HepG2 (cell line): ENCODE results near the gene KIF6. TPM values are rescaled to one million over a fixed set of nuclear protein-coding genes. Genes with fewer than 3 reads are reported as not detected.

Experiments
- AFF4 ChIP-seq: sonication (generic); formaldehyde crosslinking; IDR thresholded peaks from 2 replicates; pipeline ENCODE4 v1.4.0; 2020; ENCODE audit warnings: missing genetic modification reagents
- ARID5B ChIP-seq: IDR thresholded peaks from 2 replicates; pipeline ENCODE4 v1.4.0; 2020; ENCODE audit warnings: mild to moderate bottlenecking, missing genetic modification reagents
- CHD4 ChIP-seq: fragments of 200-600 bp; sonication (generic); IDR thresholded peaks from 2 replicates; pipeline ENCODE4 v1.7.0; 2017; ENCODE audit warnings: mild to moderate bottlenecking, low read length, borderline replicate concordance
- E2F1 ChIP-seq: sonication (generic); formaldehyde crosslinking; IDR thresholded peaks from 2 replicates; pipeline ENCODE4 v1.5.0; 2020; ENCODE audit warnings: missing genetic modification reagents
- FOXP1 ChIP-seq, 2 experiments: fragments of 450-650 bp in 1 of 2; IDR thresholded peaks; 2 replicates each; pipeline ENCODE4 v1.6.1; 2017 to 2018; ENCODE audit warnings: antibody characterized with exemption in 1 of 2
- GATA4 ChIP-seq: sonication (generic); IDR thresholded peaks from 2 replicates; pipeline ENCODE4 v1.6.1; 2016; ENCODE audit warnings: antibody characterized with exemption, low read depth, borderline replicate concordance
- HOXA7 ChIP-seq: sonication (generic); formaldehyde crosslinking; IDR thresholded peaks from 2 replicates; pipeline ENCODE4 v1.8.1; 2022; ENCODE audit warnings: mild to moderate bottlenecking, missing genetic modification reagents, moderate library complexity
- NKX3-1 ChIP-seq: sonication (generic); formaldehyde crosslinking; IDR thresholded peaks from 2 replicates; pipeline ENCODE4 v1.5.0; 2020; ENCODE audit warnings: missing genetic modification reagents
- PLRG1 ChIP-seq: fragments of 450-650 bp; conservative IDR thresholded peaks from 2 replicates; pipeline ENCODE4 v1.6.1; 2016
- REPIN1 ChIP-seq: sonication (generic); formaldehyde crosslinking; IDR thresholded peaks from 2 replicates; pipeline ENCODE4 v1.8.0; 2022; ENCODE audit warnings: missing genetic modification reagents, low read depth, mild to moderate bottlenecking, borderline replicate concordance
- SMYD3 ChIP-seq: sonication (generic); formaldehyde crosslinking; IDR thresholded peaks from 2 replicates; pipeline ENCODE4 v1.8.1; 2023; ENCODE audit warnings: mild to moderate bottlenecking, missing genetic modification reagents
- THAP9 ChIP-seq: sonication (generic); formaldehyde crosslinking; IDR thresholded peaks from 2 replicates; pipeline ENCODE4; 2020; ENCODE audit warnings: missing genetic modification reagents, mild to moderate bottlenecking, borderline replicate concordance
- WIZ ChIP-seq: sonication (generic); formaldehyde crosslinking; IDR thresholded peaks from 2 replicates; pipeline ENCODE4 v1.5.1; 2020; ENCODE audit warnings: mild to moderate bottlenecking, missing genetic modification reagents
- ZFP37 ChIP-seq: sonication (generic); formaldehyde crosslinking; IDR thresholded peaks from 2 replicates; pipeline ENCODE4 v1.4.0; 2020; ENCODE audit warnings: missing genetic modification reagents, borderline replicate concordance
- ZNF329 ChIP-seq: sonication (generic); formaldehyde crosslinking; IDR thresholded peaks from 2 replicates; pipeline ENCODE4 v1.9.0; 2021; ENCODE audit warnings: low read depth, mild to moderate bottlenecking, missing genetic modification reagents
- ZNF577 ChIP-seq: sonication (generic); formaldehyde crosslinking; IDR thresholded peaks from 2 replicates; pipeline ENCODE4 v1.4.0; 2020; ENCODE audit warnings: mild to moderate bottlenecking, low read depth, missing genetic modification reagents, borderline replicate concordance
- ZNF674 ChIP-seq: sonication (generic); formaldehyde crosslinking; IDR thresholded peaks from 2 replicates; pipeline ENCODE4 v1.5.0; 2020; ENCODE audit warnings: low read depth, mild to moderate bottlenecking, missing genetic modification reagents
- polyA plus RNA-seq, 8 experiments: library from polyadenylated mRNA; depleted of rRNA in 3 of 8; stranded (reverse) in 7 of 8; unstranded in 1 of 8; fragments of >200 nt; fragmentation: Illumina TruSeq in 4 of 8; extraction: Trizol in 4 of 8; gene quantifications; 2 replicates each; pipeline versions ENCODE4 v1.2.1 to v1.2.3, GENCODE V29; 2011 to 2016; ENCODE audit warnings: low read depth in 4 of 8, missing spikeins in 1 of 8, mixed read lengths in 1 of 8; ENCODE audit not compliant: insufficient read depth in 1 of 8
- total RNA-seq, 5 experiments: library from RNA; depleted of rRNA; stranded (reverse); fragments of >200 nt; fragmentation: Illumina TruSeq; extraction: Trizol; gene quantifications; 2 replicates each; pipeline ENCODE4 v1.2.3, GENCODE V29; 2016; ENCODE audit warnings: low read depth in 1 of 5

KIF6 gene
- total and polyA plus RNA-seq, 2 of the 13 experiments (the other 11 are each of a cell fraction or from before 2014, with no cell fraction given), result 0.04 to 0.27 TPM

- TF ChIP-seq AFF4, result no peak
- no peak for TF ChIP-seq THAP9 (CRISPR knock-in tag)
- no peak for TF ChIP-seq CHD4
- no peak for TF ChIP-seq FOXP1 (IDR thresholded peaks at IDR 0.05)
- TF ChIP-seq FOXP1 (CRISPR knock-in tag; IDR thresholded peaks at IDR 0.05), result no peak
- no peak for TF ChIP-seq HOXA7 (CRISPR knock-in tag)
- no peak for TF ChIP-seq REPIN1 (CRISPR knock-in tag)
- 0 out of 2 replicates have a peak, but pooled peaks have one; percentile 14 for TF ChIP-seq ARID5B
- TF ChIP-seq ZFP37 (CRISPR knock-in tag), result no peak
- no peak for TF ChIP-seq ZNF577 (CRISPR knock-in tag)
- no peak for TF ChIP-seq WIZ (CRISPR knock-in tag)
- no peak for TF ChIP-seq E2F1 (CRISPR knock-in tag)
- no peak for TF ChIP-seq PLRG1
- no peak for TF ChIP-seq NKX3-1 (CRISPR knock-in tag)
- TF ChIP-seq ZNF329, result no peak
- no peak for TF ChIP-seq GATA4
- no peak for TF ChIP-seq SMYD3 (CRISPR knock-in tag)
- TF ChIP-seq ZNF674, result no peak
Measured at GRCh38 chr6:39361657-39362486, 363.3 kb downstream of the KIF6 start (continued).
